ENCODE results near the gene GRAMD1C.

GRAMD1C gene

DNA sequence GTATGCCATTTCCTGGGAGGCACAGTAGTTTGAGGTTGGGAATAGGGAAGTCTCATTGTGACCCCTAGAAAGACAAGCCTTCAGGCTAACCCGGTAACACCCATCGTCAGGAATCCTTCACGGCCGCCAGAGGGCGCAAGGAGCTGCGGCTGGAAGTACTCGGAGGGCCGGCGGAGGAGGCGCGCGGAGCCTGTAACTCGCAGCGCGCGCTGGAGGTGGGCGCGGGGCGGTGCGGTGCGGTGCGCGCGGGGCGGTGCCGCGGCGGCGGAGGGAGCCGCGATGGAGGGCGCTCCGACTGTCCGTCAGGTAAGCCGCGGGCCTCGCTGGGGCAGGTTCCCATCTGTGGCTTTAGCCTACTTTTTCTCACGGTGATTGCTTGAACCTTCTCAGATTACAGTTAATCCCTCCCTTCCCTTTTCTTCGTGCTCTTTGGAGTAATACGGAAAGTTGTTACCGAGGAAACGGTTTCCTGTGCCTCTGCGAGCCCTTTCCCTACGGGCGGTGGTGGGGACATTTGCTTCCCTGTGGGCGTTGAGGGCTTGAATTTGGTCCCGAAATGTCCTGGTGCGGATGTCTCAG is at the start of gene GRAMD1C:
Gene GRAMD1C, plus strand, starts transcription at position 158 of the 579 bp plus-strand sequence. Its CDS starts 122 bp downstream, at position 280.
- Histone ChIP-seq H3K9ac (ENCODE audit: low read length in 5 of 5) (peak within 1 kb of the TSS; percentile 51 to 77 (median 56)), H3K27me3 (ENCODE audit: control insufficient read depth in 5 of 5, insufficient read depth in 4 of 5, low read length in 5 of 5) (no peaks in the 10 kb centered on the region), H3K36me3 (ENCODE audit: control insufficient read depth in 5 of 5, insufficient read depth in 5 of 5, low read length in 5 of 5) (no peaks in the 10 kb centered on the region), H3K9me3 (ENCODE audit: control insufficient read depth in 5 of 5, low read length in 5 of 5) (no peaks in the 10 kb centered on the region), H3K27ac (ENCODE audit: low read depth, low read length) (peak within 1 kb of the TSS; percentile 37), H3K4me3 (ENCODE audit: low read depth in 1 of 5, low read length in 5 of 5) (peak within 1 kb of the TSS; percentile 69 to 92 (median 85)), H3K4me1 (ENCODE audit: control insufficient read depth in 5 of 5, insufficient read depth in 5 of 5, low read length in 5 of 5) (peaks cover 0 to 11% (median 6%) of the 10 kb centered on the region in 5 donors)

DNA sequence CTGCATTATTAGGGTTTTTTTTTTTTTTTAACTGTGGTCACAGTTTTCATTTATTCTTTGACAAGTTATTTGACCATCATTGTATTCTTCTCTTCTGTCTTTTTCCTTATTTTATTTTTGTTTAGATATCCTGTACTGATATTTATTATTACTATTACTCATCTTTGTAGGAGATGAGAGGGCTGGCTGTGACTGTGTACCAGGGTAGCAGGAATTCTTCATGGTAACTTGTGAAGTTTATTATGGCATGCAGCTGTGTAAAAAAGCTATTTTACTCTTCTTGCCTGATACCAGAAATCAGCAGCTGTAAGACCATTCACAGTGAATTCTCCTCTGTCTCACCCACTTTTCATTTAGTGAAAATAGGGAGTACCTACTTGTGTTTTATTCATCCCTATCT is 47.2 kb upstream of the GRAMD1C start:
- no peak overlapping the region for H3K9ac ChIP-seq (ENCODE audit: low read length in 5 of 5)
- no peak overlapping the region for H3K27ac ChIP-seq (ENCODE audit: low read depth, low read length)
- no peaks in the 10 kb centered on the region for H3K9me3 ChIP-seq (ENCODE audit: control insufficient read depth in 5 of 5, low read length in 5 of 5)
- H3K36me3 ChIP-seq (ENCODE audit: control insufficient read depth in 5 of 5, insufficient read depth in 5 of 5, low read length in 5 of 5): peaks cover 18 to 46% (median 41%) of the 10 kb centered on the region in 5 donors
- H3K4me3 ChIP-seq (ENCODE audit: low read depth in 1 of 5, low read length in 5 of 5): no peak overlapping the region
- peaks cover 0 to 3% (median 0%) of the 10 kb centered on the region in 5 donors for H3K4me1 ChIP-seq (ENCODE audit: control insufficient read depth in 5 of 5, insufficient read depth in 5 of 5, low read length in 5 of 5)
- no peaks in the 10 kb centered on the region for H3K27me3 ChIP-seq (ENCODE audit: control insufficient read depth in 5 of 5, insufficient read depth in 4 of 5, low read length in 5 of 5)

DNA sequence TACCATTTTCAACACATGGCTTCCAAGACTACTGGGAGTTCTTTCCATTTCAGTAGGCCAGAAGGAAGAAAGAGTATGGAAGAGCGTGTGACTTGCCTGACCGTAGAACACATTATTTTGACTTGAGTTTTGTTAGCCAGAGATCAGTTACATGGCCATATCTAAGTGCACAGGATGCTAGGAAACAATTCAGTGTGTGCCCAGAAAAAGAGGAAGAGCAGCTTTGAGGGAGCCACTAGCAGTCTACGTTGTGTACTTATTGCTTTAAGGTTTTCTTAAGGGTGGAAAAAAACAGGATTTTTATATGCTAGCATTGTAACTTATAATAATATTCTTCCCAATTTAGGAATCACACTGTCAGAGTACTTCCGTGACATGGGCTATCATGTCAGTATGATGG is 44.1 kb upstream of the GRAMD1C start:
- Histone ChIP-seq H3K9me3 (ENCODE audit: control insufficient read depth in 5 of 5, low read length in 5 of 5) (no peaks in the 10 kb centered on the region), H3K36me3 (ENCODE audit: control insufficient read depth in 5 of 5, insufficient read depth in 5 of 5, low read length in 5 of 5) (peaks cover 27 to 56% (median 50%) of the 10 kb centered on the region in 5 donors), H3K27ac (ENCODE audit: low read depth, low read length) (no peak overlapping the region), H3K9ac (ENCODE audit: low read length in 5 of 5) (no peak overlapping the region), H3K27me3 (ENCODE audit: control insufficient read depth in 5 of 5, insufficient read depth in 4 of 5, low read length in 5 of 5) (no peaks in the 10 kb centered on the region), H3K4me3 (ENCODE audit: low read depth in 1 of 5, low read length in 5 of 5) (no peak overlapping the region), H3K4me1 (ENCODE audit: control insufficient read depth in 5 of 5, insufficient read depth in 5 of 5, low read length in 5 of 5) (no peaks in the 10 kb centered on the region)

- H3K4me1 ChIP-seq (ENCODE audit: control insufficient read depth in 5 of 5, insufficient read depth in 5 of 5, low read length in 5 of 5): no peaks in the 10 kb centered on the region
- H3K27me3 ChIP-seq (ENCODE audit: control insufficient read depth in 5 of 5, insufficient read depth in 4 of 5, low read length in 5 of 5): no peaks in the 10 kb centered on the region
- H3K27ac ChIP-seq (ENCODE audit: low read depth, low read length): no peak overlapping the region
- no peak overlapping the region for H3K9ac ChIP-seq (ENCODE audit: low read length in 5 of 5)
- peaks cover 35 to 65% (median 50%) of the 10 kb centered on the region in 5 donors for H3K36me3 ChIP-seq (ENCODE audit: control insufficient read depth in 5 of 5, insufficient read depth in 5 of 5, low read length in 5 of 5)
- no peak overlapping the region for H3K4me3 ChIP-seq (ENCODE audit: low read depth in 1 of 5, low read length in 5 of 5)
- H3K9me3 ChIP-seq (ENCODE audit: control insufficient read depth in 5 of 5, low read length in 5 of 5): no peaks in the 10 kb centered on the region
Observed at GRCh38 chr3:113795693-113796092, 42.9 kb upstream of the GRAMD1C start.

DNA sequence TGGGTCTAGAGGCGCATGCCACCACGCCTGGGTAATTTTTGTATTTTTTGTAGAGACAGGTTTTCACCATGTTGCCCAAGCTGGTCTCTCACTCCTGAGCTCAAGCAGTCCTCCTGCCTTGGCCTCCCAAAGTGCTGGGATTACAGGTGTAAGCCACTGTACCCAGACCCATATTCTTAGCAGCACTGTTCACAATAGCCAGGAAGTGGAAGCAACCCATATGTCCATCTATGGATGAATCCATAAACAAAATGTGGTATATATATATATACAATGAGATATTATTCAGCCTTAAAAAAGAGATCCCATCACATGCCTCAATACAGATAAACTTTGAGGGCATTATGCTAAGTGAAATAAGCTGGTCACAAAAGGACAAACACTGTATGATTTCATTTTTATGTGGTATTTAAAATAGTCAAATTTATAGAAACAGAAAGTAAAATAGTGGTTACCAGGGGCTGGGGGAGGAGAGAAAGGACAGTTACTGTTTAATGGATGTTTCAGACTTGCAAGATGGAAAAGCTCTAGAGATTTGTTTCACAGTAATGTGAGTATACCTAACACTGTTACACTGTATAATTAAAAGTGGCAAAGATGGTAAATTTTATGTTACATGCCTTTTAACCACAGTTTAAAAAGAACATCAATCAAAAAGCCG is 35.7 kb upstream of the GRAMD1C start:
- peaks cover 49 to 80% (median 64%) of the 10 kb centered on the region in 5 donors for H3K36me3 ChIP-seq (ENCODE audit: control insufficient read depth in 5 of 5, insufficient read depth in 5 of 5, low read length in 5 of 5)

GRCh38 chr3:113804661-113805060 is 33.9 kb upstream of the GRAMD1C start:
- no peak overlapping the region for H3K27ac ChIP-seq (ENCODE audit: low read depth, low read length)
- no peaks in the 10 kb centered on the region for H3K27me3 ChIP-seq (ENCODE audit: control insufficient read depth in 5 of 5, insufficient read depth in 4 of 5, low read length in 5 of 5)
- no peaks in the 10 kb centered on the region for H3K9me3 ChIP-seq (ENCODE audit: control insufficient read depth in 5 of 5, low read length in 5 of 5)
- H3K4me3 ChIP-seq (ENCODE audit: low read depth in 1 of 5, low read length in 5 of 5): no peak overlapping the region
- no peak overlapping the region for H3K9ac ChIP-seq (ENCODE audit: low read length in 5 of 5)
- H3K4me1 ChIP-seq (ENCODE audit: control insufficient read depth in 5 of 5, insufficient read depth in 5 of 5, low read length in 5 of 5): peaks cover 0 to 3% (median 0%) of the 10 kb centered on the region in 5 donors
- peaks cover 39 to 77% (median 54%) of the 10 kb centered on the region in 5 donors for H3K36me3 ChIP-seq (ENCODE audit: control insufficient read depth in 5 of 5, insufficient read depth in 5 of 5, low read length in 5 of 5)

More for the DNA sequence above, 35.7 kb upstream of the GRAMD1C start:
- Histone ChIP-seq H3K9ac (ENCODE audit: low read length in 5 of 5) (no peak overlapping the region), H3K27ac (ENCODE audit: low read depth, low read length) (no peak overlapping the region), H3K4me3 (ENCODE audit: low read depth in 1 of 5, low read length in 5 of 5) (no peak overlapping the region), H3K27me3 (ENCODE audit: control insufficient read depth in 5 of 5, insufficient read depth in 4 of 5, low read length in 5 of 5) (no peaks in the 10 kb centered on the region), H3K9me3 (ENCODE audit: control insufficient read depth in 5 of 5, low read length in 5 of 5) (no peaks in the 10 kb centered on the region), H3K4me1 (ENCODE audit: control insufficient read depth in 5 of 5, insufficient read depth in 5 of 5, low read length in 5 of 5) (peaks cover 0 to 3% (median 0%) of the 10 kb centered on the region in 5 donors)

GRCh38 chr3:113805249-113805648 is 33.3 kb upstream of the GRAMD1C start:
- Histone ChIP-seq H3K36me3 (ENCODE audit: control insufficient read depth in 5 of 5, insufficient read depth in 5 of 5, low read length in 5 of 5) (peaks cover 38 to 74% (median 52%) of the 10 kb centered on the region in 5 donors), H3K9ac (ENCODE audit: low read length in 5 of 5) (no peak overlapping the region), H3K4me1 (ENCODE audit: control insufficient read depth in 5 of 5, insufficient read depth in 5 of 5, low read length in 5 of 5) (peaks cover 0 to 3% (median 0%) of the 10 kb centered on the region in 5 donors), H3K27me3 (ENCODE audit: control insufficient read depth in 5 of 5, insufficient read depth in 4 of 5, low read length in 5 of 5) (no peaks in the 10 kb centered on the region), H3K4me3 (ENCODE audit: low read depth in 1 of 5, low read length in 5 of 5) (no peak overlapping the region), H3K9me3 (ENCODE audit: control insufficient read depth in 5 of 5, low read length in 5 of 5) (no peaks in the 10 kb centered on the region), H3K27ac (ENCODE audit: low read depth, low read length) (no peak overlapping the region)

GRCh38 chr3:113812854-113813253 is 25.7 kb upstream of the GRAMD1C start:
- Histone ChIP-seq H3K9ac (ENCODE audit: low read length in 5 of 5) (no peak overlapping the region), H3K36me3 (ENCODE audit: control insufficient read depth in 5 of 5, insufficient read depth in 5 of 5, low read length in 5 of 5) (peaks cover 10 to 24% (median 23%) of the 10 kb centered on the region in 5 donors), H3K4me1 (ENCODE audit: control insufficient read depth in 5 of 5, insufficient read depth in 5 of 5, low read length in 5 of 5) (no peaks in the 10 kb centered on the region), H3K4me3 (ENCODE audit: low read depth in 1 of 5, low read length in 5 of 5) (no peak overlapping the region), H3K27me3 (ENCODE audit: control insufficient read depth in 5 of 5, insufficient read depth in 4 of 5, low read length in 5 of 5) (no peaks in the 10 kb centered on the region), H3K27ac (ENCODE audit: low read depth, low read length) (no peak overlapping the region), H3K9me3 (ENCODE audit: control insufficient read depth in 5 of 5, low read length in 5 of 5) (no peaks in the 10 kb centered on the region)

DNA sequence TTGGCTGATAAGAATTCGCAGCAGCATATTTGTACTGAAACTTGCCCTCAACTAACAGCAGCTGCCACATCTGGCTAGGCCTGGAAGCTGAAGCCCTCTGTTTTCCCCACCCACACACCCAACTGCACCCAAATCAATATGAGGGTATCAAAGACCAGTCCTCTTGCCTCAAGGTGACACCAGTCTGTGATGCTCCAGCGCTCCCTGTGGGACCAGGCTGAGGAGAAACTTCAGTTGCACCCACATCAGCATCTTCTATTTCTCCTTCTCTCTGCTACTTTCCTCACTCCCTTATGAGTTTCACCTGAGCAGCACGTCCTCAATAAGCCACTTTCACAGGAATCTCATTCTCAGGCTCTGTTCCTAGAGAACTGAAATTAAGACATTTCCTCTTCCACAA is 18.7 kb upstream of the GRAMD1C start:
- no peak overlapping the region for H3K9ac ChIP-seq (ENCODE audit: low read length in 5 of 5)
- H3K4me1 ChIP-seq (ENCODE audit: control insufficient read depth in 5 of 5, insufficient read depth in 5 of 5, low read length in 5 of 5): no peaks in the 10 kb centered on the region
- no peak overlapping the region for H3K4me3 ChIP-seq (ENCODE audit: low read depth in 1 of 5, low read length in 5 of 5)
- H3K36me3 ChIP-seq (ENCODE audit: control insufficient read depth in 5 of 5, insufficient read depth in 5 of 5, low read length in 5 of 5): no peaks in the 10 kb centered on the region
- H3K27me3 ChIP-seq (ENCODE audit: control insufficient read depth in 5 of 5, insufficient read depth in 4 of 5, low read length in 5 of 5): no peaks in the 10 kb centered on the region
- H3K9me3 ChIP-seq (ENCODE audit: control insufficient read depth in 5 of 5, low read length in 5 of 5): no peaks in the 10 kb centered on the region
- H3K27ac ChIP-seq (ENCODE audit: low read depth, low read length): no peak overlapping the region

DNA sequence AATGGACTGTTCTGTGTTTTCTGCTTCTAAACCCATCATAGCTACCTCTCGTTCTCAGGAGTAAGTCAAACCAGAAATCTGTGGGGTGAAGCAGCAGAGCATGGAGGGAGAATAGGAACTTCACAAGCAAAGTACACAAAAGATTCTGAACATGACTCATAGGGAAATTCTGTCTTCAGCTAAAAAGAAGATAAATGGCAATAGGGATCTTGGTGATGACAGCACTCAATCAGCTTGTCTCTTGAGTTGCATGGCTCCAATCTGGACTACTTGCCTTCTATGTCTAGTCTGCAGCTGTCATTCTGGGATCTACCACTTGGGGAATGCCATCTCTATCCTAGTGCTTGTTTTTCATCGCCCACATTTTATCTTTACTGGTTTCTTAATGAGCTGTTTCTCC is 13.5 kb upstream of the GRAMD1C start:
- no peaks in the 10 kb centered on the region for H3K36me3 ChIP-seq (ENCODE audit: control insufficient read depth in 5 of 5, insufficient read depth in 5 of 5, low read length in 5 of 5)

More for the DNA sequence above, 13.5 kb upstream of the GRAMD1C start:
- Histone ChIP-seq H3K9ac (ENCODE audit: low read length in 5 of 5) (no peak overlapping the region), H3K9me3 (ENCODE audit: control insufficient read depth in 5 of 5, low read length in 5 of 5) (no peaks in the 10 kb centered on the region), H3K27ac (ENCODE audit: low read depth, low read length) (no peak overlapping the region), H3K27me3 (ENCODE audit: control insufficient read depth in 5 of 5, insufficient read depth in 4 of 5, low read length in 5 of 5) (no peaks in the 10 kb centered on the region), H3K4me3 (ENCODE audit: low read depth in 1 of 5, low read length in 5 of 5) (no peak overlapping the region), H3K4me1 (ENCODE audit: control insufficient read depth in 5 of 5, insufficient read depth in 5 of 5, low read length in 5 of 5) (no peaks in the 10 kb centered on the region)
